SK-N-SH (cell line): ENCODE measurements around the gene NAP1L1. TPM values are rescaled to one million over a fixed set of nuclear protein-coding genes. Genes with fewer than 3 reads are reported as not detected.
A peak's percentile ranks its signal among the peaks of the same experiment; 100 is the strongest.

Source experiments
- CTCF ChIA-PET: fragments of 300-600, 350-600 bp; formaldehyde crosslinking; extraction: SDS; loops from one replicate; lab custom pipeline; 2021; lab: Yijun Ruan, JAX
- POLR2A ChIA-PET: fragments of 350-600 bp; sonication (Branson Sonifier 250); formaldehyde crosslinking; extraction: SDS; loops from one replicate; lab custom pipeline; 2020; ENCODE audit warnings: antibody characterized with exemption, inconsistent platforms; lab: Yijun Ruan, JAX
- DNase-seq: peaks from one replicate; pipeline ENCODE4 v3.0.0; 2012
- H2AFZ ChIP-seq: fragments of 200-600 bp; sonication (generic); 2 replicates; pipeline ENCODE4 v1.8.1; 2016; ENCODE audit warnings: antibody characterized with exemption, mild to moderate bottlenecking, low read depth
- H3F3A ChIP-seq: fragments of 200-600 bp; sonication (generic); replicated peaks from 2 replicates; pipeline ENCODE3; 2016; ENCODE audit warnings: antibody characterized with exemption, mild to moderate bottlenecking; ENCODE audit not compliant: insufficient read depth
- H3K27ac ChIP-seq, 2 experiments: fragments of 200-500 bp in 1 of 2; fragments of 200-600 bp in 1 of 2; sonication (Bioruptor generic) in 1 of 2; sonication (generic), shearing (Covaris generic) in 1 of 2; 2 replicates each; pipeline versions ENCODE4 v1.5.1 to v1.6.1; 2014 to 2016; ENCODE audit warnings: low read depth in 2 of 2, inconsistent platforms in 1 of 2, low read length in 1 of 2, mild to moderate bottlenecking in 1 of 2, mixed read lengths in 1 of 2
- H3K27me3 ChIP-seq: fragments of 200-600 bp; sonication (generic), shearing (Covaris generic); 2 replicates; pipeline ENCODE4 v1.6.1; 2016; ENCODE audit warnings: mixed run types; ENCODE audit not compliant: insufficient read depth
- H3K36me3 ChIP-seq, 2 experiments: fragments of 200-500 bp in 1 of 2; fragments of 200-600 bp in 1 of 2; sonication (Bioruptor generic) in 1 of 2; sonication (generic) in 1 of 2; replicated peaks in 1 of 2; 2 replicates each; pipeline versions ENCODE3 to v1.5.1; 2014 to 2016; ENCODE audit warnings: low read length in 1 of 2, mild to moderate bottlenecking in 1 of 2; ENCODE audit not compliant: insufficient read depth in 2 of 2, control insufficient read depth in 1 of 2
- H3K4me1 ChIP-seq, 2 experiments: fragments of 200-500 bp in 1 of 2; fragments of 200-600 bp in 1 of 2; sonication (Bioruptor generic) in 1 of 2; sonication (generic), shearing (Covaris generic) in 1 of 2; 2 replicates each; pipeline versions ENCODE4 v1.5.1 to v1.6.1; 2014 to 2016; ENCODE audit warnings: low read depth in 1 of 2, low read length in 1 of 2, mixed run types in 1 of 2; ENCODE audit not compliant: insufficient read depth in 2 of 2, control insufficient read depth in 1 of 2
- H3K4me2 ChIP-seq: fragments of 200-600 bp; sonication (generic), shearing (Covaris generic); 2 replicates; pipeline ENCODE4 v1.6.1; 2017; ENCODE audit warnings: mixed run types
- H3K4me3 ChIP-seq, 2 experiments: fragments of 200-500 bp in 1 of 2; fragments of 200-600 bp in 1 of 2; sonication (Bioruptor generic) in 1 of 2; sonication (generic), shearing (Covaris generic) in 1 of 2; 2 replicates each; pipeline versions ENCODE4 v1.5.1 to v1.8.1; 2014 to 2016; ENCODE audit warnings: low read depth in 2 of 2, inconsistent platforms in 1 of 2, low read length in 1 of 2, mild to moderate bottlenecking in 1 of 2, mixed read lengths in 1 of 2, moderate library complexity in 1 of 2
- H3K79me2 ChIP-seq: fragments of 200-600 bp; sonication (generic); 2 replicates; pipeline ENCODE4 v1.8.1; 2017; ENCODE audit warnings: mild to moderate bottlenecking; ENCODE audit not compliant: insufficient read depth
- H3K9ac ChIP-seq: fragments of 200-600 bp; sonication (generic); 2 replicates; pipeline ENCODE4 v1.6.1; 2017; ENCODE audit warnings: mixed run types
- H3K9me2 ChIP-seq: fragments of 200-600 bp; sonication (generic); 2 replicates; pipeline ENCODE4 v1.6.1; 2017; ENCODE audit warnings: mixed run types
- H3K9me3 ChIP-seq: fragments of 200-600 bp; sonication (generic); 2 replicates; pipeline ENCODE4 v1.6.1; 2017; ENCODE audit warnings: mixed run types, mild to moderate bottlenecking, moderate library complexity
- H4K20me1 ChIP-seq: fragments of 200-600 bp; sonication (generic); 2 replicates; pipeline ENCODE4 v1.6.1; 2017; ENCODE audit warnings: mild to moderate bottlenecking, mixed run types; ENCODE audit not compliant: insufficient read depth
- CHD2 ChIP-seq: fragments of 150-350 bp; IDR thresholded peaks from 2 replicates; pipeline ENCODE4 v1.6.1; 2018; ENCODE audit warnings: low read length; ENCODE audit not compliant: partially characterized antibody
- MEF2A ChIP-seq: IDR thresholded peaks from 2 replicates; pipeline ENCODE4 v1.4.0; 2012; ENCODE audit warnings: low read depth, borderline replicate concordance
- MXI1 ChIP-seq: IDR thresholded peaks from 2 replicates; pipeline ENCODE4 v1.6.1; 2012; ENCODE audit warnings: mild to moderate bottlenecking, low read depth, low read length, improper control_type of control experiment
- NRF1 ChIP-seq: IDR thresholded peaks from 2 replicates; pipeline ENCODE4 v1.6.1; 2012; ENCODE audit warnings: low read depth, mild to moderate bottlenecking, low read length
- RCOR1 ChIP-seq: fragments of 150-350 bp; IDR thresholded peaks from 2 replicates; pipeline ENCODE4 v1.6.1; 2017; ENCODE audit warnings: antibody characterized with exemption, low read length
- RXRA ChIP-seq: IDR thresholded peaks from 2 replicates; pipeline ENCODE4 v1.4.0; 2012; ENCODE audit warnings: low read depth, mild to moderate bottlenecking, borderline replicate concordance
- SIN3A ChIP-seq: IDR thresholded peaks from 2 replicates; pipeline ENCODE4 v1.6.1; 2012; ENCODE audit warnings: low read depth, mild to moderate bottlenecking, low read length, moderate library complexity, borderline replicate concordance
- TCF12 ChIP-seq: IDR thresholded peaks from 2 replicates; pipeline ENCODE4 v1.4.0; 2012
- TEAD4 ChIP-seq: IDR thresholded peaks from 2 replicates; pipeline ENCODE4 v1.4.0; 2012; ENCODE audit warnings: mild to moderate bottlenecking, borderline replicate concordance; ENCODE audit not compliant: insufficient read depth
- YY1 ChIP-seq: IDR thresholded peaks from 2 replicates; pipeline ENCODE4 v1.4.0; 2012; ENCODE audit warnings: low read depth, mild to moderate bottlenecking
- WGBS: methylation state at CpG from one replicate; pipeline ENCODE4 v1.1.6; 2017; ENCODE audit warnings: low lambda C conversion rate; 5-methylcytosine and 5-hydroxymethylcytosine counted together
- polyA plus RNA-seq, 3 experiments: library from polyadenylated mRNA; depleted of rRNA; stranded (reverse); fragments of >200 nt; gene quantifications; 2 replicates each; pipeline ENCODE4 v1.2.3, GENCODE V29; 2012
- TF ChIP-seq, protein P1 (sequence below): IDR thresholded peaks from 2 replicates; pipeline ENCODE4; 2012
- TF ChIP-seq, protein P2 (sequence below): fragments of 150-350 bp; IDR thresholded peaks from 2 replicates; pipeline ENCODE4 v1.6.1; 2017; ENCODE audit warnings: antibody characterized with exemption, low read length, low read depth, borderline replicate concordance

The NAP1L1 gene
- polyA plus RNA-seq, 1 of the 3 experiments (the other 2 are of a cell fraction), result 197 TPM

DNA sequence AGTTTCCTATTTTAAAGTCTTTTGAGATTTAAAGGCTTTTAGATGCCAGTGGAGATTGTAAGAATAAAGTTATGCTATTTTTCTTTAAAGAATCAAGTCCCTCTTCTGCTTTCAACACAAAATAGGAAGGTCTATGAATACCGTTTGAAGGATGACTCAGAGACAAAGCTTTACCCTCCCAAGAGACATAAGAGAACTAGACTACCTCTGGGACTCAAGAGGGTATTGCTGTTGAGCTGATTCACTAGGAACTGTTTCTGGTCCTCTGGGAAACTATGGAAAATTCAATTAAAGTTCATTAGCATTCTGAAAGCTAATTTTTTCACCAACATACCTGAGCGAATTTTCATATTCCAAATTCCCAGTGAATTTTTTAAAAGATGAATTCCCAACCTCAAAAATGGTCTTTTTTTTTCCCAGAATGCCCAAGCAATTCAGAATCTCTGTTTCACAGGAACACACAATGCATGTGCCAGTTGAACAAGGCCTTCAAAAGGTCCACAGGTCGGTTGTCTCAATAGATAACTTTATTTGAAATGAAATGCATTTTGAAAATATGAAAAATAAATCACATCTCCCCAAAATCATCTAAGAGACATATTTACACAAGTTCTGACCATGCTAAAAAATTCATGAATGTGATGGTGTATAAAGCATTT is 59.4 kb downstream of the NAP1L1 start (continued):
- no peak for TF ChIP-seq RCOR1
- TF ChIP-seq, protein P1, sequence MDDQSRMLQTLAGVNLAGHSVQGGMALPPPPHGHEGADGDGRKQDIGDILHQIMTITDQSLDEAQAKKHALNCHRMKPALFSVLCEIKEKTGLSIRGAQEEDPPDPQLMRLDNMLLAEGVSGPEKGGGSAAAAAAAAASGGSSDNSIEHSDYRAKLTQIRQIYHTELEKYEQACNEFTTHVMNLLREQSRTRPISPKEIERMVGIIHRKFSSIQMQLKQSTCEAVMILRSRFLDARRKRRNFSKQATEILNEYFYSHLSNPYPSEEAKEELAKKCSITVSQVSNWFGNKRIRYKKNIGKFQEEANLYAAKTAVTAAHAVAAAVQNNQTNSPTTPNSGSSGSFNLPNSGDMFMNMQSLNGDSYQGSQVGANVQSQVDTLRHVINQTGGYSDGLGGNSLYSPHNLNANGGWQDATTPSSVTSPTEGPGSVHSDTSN, result peak; percentile 23; the same call in 1 of the 2 replicates
- no peak for TF ChIP-seq YY1
- TF ChIP-seq MEF2A, result no peak
- TF ChIP-seq CHD2, result no peak
- TF ChIP-seq, protein P2, sequence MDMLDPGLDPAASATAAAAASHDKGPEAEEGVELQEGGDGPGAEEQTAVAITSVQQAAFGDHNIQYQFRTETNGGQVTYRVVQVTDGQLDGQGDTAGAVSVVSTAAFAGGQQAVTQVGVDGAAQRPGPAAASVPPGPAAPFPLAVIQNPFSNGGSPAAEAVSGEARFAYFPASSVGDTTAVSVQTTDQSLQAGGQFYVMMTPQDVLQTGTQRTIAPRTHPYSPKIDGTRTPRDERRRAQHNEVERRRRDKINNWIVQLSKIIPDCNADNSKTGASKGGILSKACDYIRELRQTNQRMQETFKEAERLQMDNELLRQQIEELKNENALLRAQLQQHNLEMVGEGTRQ, result no peak
- no peak for TF ChIP-seq TEAD4
- TF ChIP-seq RXRA, result no peak
- TF ChIP-seq NRF1, result no peak

DNA sequence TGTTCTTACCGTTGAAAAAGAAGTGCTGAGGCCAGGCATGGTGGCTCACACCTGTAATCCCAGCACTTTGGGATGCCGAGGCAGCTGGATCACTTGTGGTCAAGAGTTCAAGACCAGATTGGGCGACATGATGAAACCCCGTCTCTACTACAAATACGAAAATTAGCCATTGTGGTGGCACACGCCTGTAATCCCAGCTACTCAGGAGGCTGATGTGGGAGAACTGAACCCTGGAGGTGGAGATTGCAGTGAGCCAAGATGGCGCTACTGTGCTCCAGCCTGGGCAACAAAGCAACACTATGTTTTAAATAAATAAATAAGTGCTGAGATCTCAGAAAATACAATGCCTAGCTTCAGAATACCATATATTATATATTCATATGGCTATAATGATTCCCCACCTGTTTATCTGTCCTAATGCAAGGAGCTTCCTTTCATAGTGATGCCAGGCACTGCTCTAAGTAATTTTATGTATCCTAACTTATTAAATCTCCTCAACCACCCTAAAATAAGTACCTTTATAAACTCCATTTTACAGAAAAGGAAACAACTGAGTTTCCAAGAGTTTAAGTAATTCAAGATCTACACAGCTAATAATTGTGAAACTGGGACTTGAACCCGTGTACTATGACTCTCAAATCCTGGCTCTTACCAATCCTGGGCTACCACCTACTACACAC is 60.2 kb downstream of the NAP1L1 start:
- Histone ChIP-seq H3F3A (peaks cover 75% of the 10 kb centered on the region), H2AFZ (no peak overlapping the region), H3K79me2 (peaks cover 26% of the 10 kb centered on the region), H3K9me2 (no peaks in the 10 kb centered on the region), H3K4me1 (peaks cover 0 to 16% of the 10 kb centered on the region in 2 experiments; a peak in 3 of 4 replicates), H3K36me3 (peaks cover 14 to 23% of the 10 kb centered on the region in 2 experiments), H3K9ac (no peak overlapping the region), H3K4me2 (no peak overlapping the region), H4K20me1 (peaks cover 5% of the 10 kb centered on the region; the same call in 1 of the 2 replicates), H3K9me3 (no peaks in the 10 kb centered on the region), H3K27me3 (no peaks in the 10 kb centered on the region), H3K27ac (peak overlapping the region in 1 of 2 experiments; percentile 92; a peak in 2 of 4 replicates), H3K4me3 (no peak overlapping the region)
- no peak for DNase-seq
- TF ChIP-seq TCF12, result no peak
- TF ChIP-seq SIN3A, result no peak
- no peak for TF ChIP-seq MXI1
- TF ChIP-seq YY1, result no peak
- TF ChIP-seq, protein P1, result no peak
- POLR2A ChIA-PET, result no interaction called here
- WGBS, result 86% methylated on average over 8 of the region's 8 CpGs
- CTCF ChIA-PET, result interaction anchor here (0.6 to 1.6 kb wide), 4 partner anchors 12 to 498 kb away, joined by 3 read pairs; no protein-coding TSS in a partner anchor
